GM18909 (cell line): Measurements from ENCODE around the gene RIC8A.
"Not testable (repeated sequence)": the region's sequence is repeated elsewhere in the genome, so short reads cannot be mapped to it uniquely, and the experiment has no call there.

Source experiments
- ATAC-seq: cut with Tn5 transposase; IDR thresholded peaks from one replicate; pipeline ENCODE4 v1.9.1; 2021; ENCODE audit warnings: mild to moderate bottlenecking; ENCODE audit not compliant: unreplicated experiment, poor library complexity

RIC8A gene

GRCh38 chr11:236774-237767 is 29.6 kb downstream of the RIC8A start, which contains the start of gene PSMD13:
PSMD13 (plus strand) TSS chr11:236976; CDS start chr11:237050, 74 bp downstream.
- peak; percentile 87 for ATAC-seq

DNA sequence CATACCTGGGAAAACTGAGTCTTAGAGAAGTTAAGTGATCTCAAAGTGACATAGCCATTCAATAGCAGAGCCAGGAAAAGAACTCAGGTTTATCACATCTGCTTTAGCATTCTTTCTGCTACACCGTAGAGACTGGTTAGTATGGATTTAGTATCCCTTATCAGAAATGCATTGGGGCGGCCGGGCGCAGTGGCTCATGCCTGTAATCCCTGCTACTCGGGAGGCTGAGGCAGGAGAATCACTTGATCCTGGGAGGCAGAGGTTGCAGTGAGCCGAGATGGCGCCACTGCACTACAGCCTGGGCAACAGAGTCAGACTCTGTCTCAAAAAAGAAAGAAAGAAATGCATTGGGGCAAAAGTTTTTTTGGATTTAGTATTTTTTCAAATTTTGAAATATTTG is 30.8 kb downstream of the RIC8A start:
- not testable (repeated sequence) for ATAC-seq

GRCh38 chr11:240315-240714 is 32.8 kb downstream of the RIC8A start:
- ATAC-seq: no peak

- no peak for ATAC-seq
Measured at GRCh38 chr11:241634-242033, 34.1 kb downstream of the RIC8A start.

DNA sequence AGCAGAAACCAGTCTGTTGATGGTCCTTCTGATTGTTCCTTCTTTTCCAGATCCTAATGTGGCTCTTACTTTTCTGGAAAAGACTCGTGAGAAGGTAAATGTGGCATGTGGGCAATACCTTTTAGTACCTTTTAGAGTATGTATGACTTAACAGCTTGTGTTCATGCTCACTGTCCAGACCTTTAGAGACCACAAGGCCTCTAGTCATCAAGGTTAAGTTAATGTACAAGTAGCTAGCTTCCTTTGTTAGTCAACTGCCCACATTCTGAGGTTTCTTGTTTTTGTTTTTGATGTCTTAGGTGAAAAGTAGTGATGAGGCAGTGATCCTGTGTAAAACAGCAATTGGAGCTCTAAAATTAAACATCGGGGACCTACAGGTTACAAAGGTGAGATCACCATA is 36.9 kb downstream of the RIC8A start:
- no peak for ATAC-seq

- no peak for ATAC-seq
Measured at GRCh38 chr11:249062-249461, 41.6 kb downstream of the RIC8A start.

GRCh38 chr11:250274-250673 is 42.8 kb downstream of the RIC8A start:
- ATAC-seq: no peak

DNA sequence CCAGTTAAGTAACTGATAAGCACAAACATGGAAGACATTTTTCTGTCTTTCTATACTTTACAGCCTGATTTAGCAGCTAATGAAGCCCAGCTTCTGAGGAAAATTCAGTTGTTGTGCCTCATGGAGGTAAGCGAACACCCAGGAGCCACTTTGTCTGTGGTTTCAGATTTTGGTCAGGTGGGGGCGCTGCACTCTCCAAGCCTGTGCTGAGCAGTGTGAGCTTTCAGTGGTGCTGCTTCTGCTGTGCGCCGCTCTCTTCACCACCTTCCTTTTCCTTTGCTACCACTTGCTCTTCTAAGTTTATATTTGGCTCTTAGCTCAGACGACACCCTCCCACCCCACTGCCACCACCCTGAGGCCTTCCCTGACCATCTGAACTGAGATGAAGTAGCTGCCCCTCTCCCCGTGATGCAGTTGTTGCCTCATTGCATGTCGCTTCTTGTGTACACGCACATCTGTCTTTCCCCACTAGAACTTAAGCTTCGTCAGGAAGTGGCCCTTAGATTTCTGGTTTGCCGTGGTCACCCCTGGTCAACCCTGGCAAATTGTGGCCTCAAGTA is 43.3 kb downstream of the RIC8A start:
- ATAC-seq: no peak

GRCh38 chr11:251550-251949 is 44.0 kb downstream of the RIC8A start:
- no peak for ATAC-seq

- no peak for ATAC-seq
Measured at GRCh38 chr11:252666-253065, 45.2 kb downstream of the RIC8A start.

GRCh38 chr11:253160-253885 is 45.8 kb downstream of the RIC8A start:
- ATAC-seq: no peak

GRCh38 chr11:253886-254270 is 46.4 kb downstream of the RIC8A start:
- ATAC-seq: no peak

- no peak for ATAC-seq
Measured at GRCh38 chr11:255176-255575, 47.7 kb downstream of the RIC8A start.

- ATAC-seq: no peak
Measured at GRCh38 chr11:255816-256215, 48.3 kb downstream of the RIC8A start.

DNA sequence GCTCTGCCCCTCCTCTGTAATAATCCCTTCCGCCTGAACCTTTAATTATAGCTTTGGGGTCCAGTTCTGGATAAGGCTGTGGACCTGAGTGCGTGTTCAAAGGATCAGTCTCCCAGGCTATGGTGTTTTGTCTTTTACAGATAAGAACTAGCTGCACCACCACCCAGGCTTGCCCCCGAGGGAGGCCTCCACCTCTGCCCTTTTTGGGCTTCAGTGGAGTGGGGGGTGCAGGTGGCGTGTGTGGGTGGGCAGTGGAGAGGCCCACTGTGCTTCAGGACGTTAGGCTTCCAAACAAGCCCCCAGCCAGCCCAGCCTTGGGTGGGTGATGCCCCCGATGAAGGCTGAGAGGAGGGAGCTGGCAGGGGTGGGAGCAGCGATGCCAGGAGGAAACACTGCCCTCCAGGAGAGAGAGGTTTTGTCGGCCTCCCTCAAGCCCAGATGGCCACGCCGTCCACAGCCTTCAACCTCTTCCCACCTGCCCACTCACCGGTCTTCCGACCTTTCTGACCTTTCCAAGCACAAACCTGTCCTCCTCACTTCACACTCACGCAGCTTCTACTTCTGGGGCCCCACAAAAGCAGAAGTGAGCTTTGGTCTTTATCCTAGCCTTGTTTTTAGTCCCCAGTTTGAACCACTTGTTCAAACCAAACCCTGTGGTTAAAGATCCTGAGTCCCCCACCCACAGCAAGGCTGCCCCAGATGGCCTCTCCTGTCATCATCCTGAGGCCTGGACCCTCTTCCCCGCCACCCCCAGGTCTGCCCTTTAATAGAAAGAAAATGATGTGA is 49.6 kb downstream of the RIC8A start:
- ATAC-seq: no peak

DNA sequence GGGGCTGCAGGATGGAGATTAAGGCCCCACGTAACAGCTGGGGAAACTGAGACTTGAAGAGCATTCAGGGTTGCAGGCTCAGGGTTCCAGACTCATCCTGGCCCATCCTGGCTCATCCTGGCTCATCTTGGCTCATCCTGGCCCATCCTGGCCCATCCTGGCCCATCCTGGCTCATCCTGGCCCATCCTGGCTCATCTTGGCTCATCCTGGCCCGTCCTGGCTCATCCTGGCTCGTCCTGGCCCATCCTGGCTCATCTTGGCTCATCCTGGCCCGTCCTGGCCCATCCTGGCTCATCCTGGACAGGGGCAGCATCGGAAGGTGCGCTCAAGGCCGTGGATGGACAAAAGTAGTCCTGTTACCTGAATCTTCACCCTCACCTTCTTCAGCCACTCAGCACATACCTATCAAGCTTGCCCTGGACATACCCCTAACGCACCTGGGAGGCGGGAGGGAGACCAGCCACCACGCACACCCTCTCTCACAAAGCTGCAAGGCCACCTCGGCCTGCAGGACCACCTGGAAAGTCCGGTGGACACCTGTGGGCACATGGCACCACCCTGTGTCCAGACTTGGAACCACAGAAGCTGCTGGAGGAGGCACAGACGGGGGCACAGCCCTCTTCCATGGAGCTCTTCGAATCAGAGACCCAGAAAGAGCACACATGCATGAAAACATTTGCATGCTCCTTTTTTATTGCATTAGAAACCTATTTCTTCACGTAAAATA is 50.4 kb downstream of the RIC8A start:
- ATAC-seq: no peak

DNA sequence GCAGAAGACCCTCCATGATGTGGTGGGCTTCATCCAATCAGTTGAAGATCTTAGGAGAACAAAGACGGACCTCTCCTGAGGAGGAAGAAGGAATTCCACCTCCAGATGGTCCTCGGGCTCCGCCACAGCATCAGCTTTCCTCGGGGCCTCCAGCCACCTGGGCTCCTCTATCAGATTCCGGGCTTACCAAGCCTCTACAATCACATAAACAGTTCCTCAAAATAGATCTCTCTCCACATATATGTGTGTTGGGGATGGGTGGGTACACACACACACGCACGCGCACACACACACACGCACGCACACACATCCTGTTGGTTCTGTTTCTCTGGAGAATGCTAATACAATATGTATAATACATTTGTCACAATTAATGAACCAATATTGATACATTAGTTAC is 51.9 kb downstream of the RIC8A start:
- no peak for ATAC-seq

DNA sequence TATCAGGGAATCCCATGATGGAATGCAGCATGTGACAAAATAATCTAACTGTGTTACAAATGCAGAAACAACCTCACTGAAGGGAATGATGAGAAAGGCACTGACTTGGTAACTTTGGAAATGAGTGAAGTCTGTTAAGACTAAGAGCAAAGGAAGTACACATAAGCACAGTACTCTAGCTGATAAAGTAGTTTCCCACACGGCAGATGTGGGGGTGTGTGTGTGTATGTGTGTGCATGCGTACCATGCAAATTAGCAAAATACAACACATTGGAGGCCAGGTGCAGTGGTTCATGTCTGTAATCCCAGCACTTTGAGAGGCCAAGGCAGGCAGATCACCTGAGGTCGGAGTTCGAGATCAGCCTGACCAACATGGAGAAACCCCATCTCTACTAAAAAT is 54.1 kb downstream of the RIC8A start:
- no peak for ATAC-seq
